Trophoblast cell (in vitro differentiated cells and primary cell): ENCODE results near the gene SLC37A1.
A peak's percentile ranks its signal among the peaks of the same experiment; 100 is the strongest.

Experiments used
- DNase-seq, 2 donors: peaks; one replicate each; pipeline ENCODE4 v3.0.0-alpha.2; 2016
- H2AFZ ChIP-seq: 2 replicates; pipeline ENCODE4 v1.6.1; 2013; ENCODE audit warnings: low read length, moderate library complexity, mild to moderate bottlenecking; ENCODE audit not compliant: insufficient read depth, poor library complexity
- H2AK5ac ChIP-seq: 2 replicates; pipeline ENCODE4 v1.6.1; 2013; ENCODE audit warnings: mild to moderate bottlenecking, low read length
- H2BK120ac ChIP-seq: 2 replicates; pipeline ENCODE4 v1.6.1; 2013; ENCODE audit warnings: low read length, mild to moderate bottlenecking, moderate library complexity; ENCODE audit not compliant: insufficient read depth, poor library complexity
- H2BK12ac ChIP-seq: 2 replicates; pipeline ENCODE4 v1.6.1; 2013; ENCODE audit warnings: mild to moderate bottlenecking, low read length, moderate library complexity
- H2BK5ac ChIP-seq: 2 replicates; pipeline ENCODE4 v1.6.1; 2013; ENCODE audit warnings: low read length, low read depth, moderate library complexity, mild to moderate bottlenecking; ENCODE audit not compliant: poor library complexity
- H3K14ac ChIP-seq: 2 replicates; pipeline ENCODE4 v1.6.1; 2013; ENCODE audit warnings: mild to moderate bottlenecking, low read length
- H3K18ac ChIP-seq: 2 replicates; pipeline ENCODE4 v1.6.1; 2013; ENCODE audit warnings: mild to moderate bottlenecking, low read length
- H3K23ac ChIP-seq: 2 replicates; pipeline ENCODE4 v1.6.1; 2013; ENCODE audit warnings: low read length
- H3K27ac ChIP-seq: 2 replicates; pipeline ENCODE4 v1.5.1; 2013; ENCODE audit warnings: low read depth, mild to moderate bottlenecking, inconsistent platforms, low read length, moderate library complexity
- H3K27me3 ChIP-seq: 2 replicates; pipeline ENCODE4 v1.6.1; 2013; ENCODE audit warnings: inconsistent platforms, mild to moderate bottlenecking, low read length, moderate library complexity; ENCODE audit not compliant: insufficient read depth
- H3K36me3 ChIP-seq, 2 experiments: 1 replicate in 1 of 2; 2 replicates in 1 of 2; pipeline ENCODE4 v1.6.1; 2013; ENCODE audit warnings: low read length in 2 of 2, mild to moderate bottlenecking in 2 of 2, moderate library complexity in 1 of 2; ENCODE audit not compliant: insufficient read depth in 2 of 2, control insufficient read depth in 1 of 2
- H3K4ac ChIP-seq: 2 replicates; pipeline ENCODE4 v1.6.1; 2013; ENCODE audit warnings: low read depth, mild to moderate bottlenecking, low read length, moderate library complexity
- H3K4me1 ChIP-seq, 2 experiments: 1 replicate in 1 of 2; 2 replicates in 1 of 2; pipeline ENCODE4 v1.6.1; 2013; ENCODE audit warnings: low read length in 2 of 2, mild to moderate bottlenecking in 2 of 2, moderate library complexity in 1 of 2; ENCODE audit not compliant: insufficient read depth in 2 of 2, control insufficient read depth in 1 of 2
- H3K4me2 ChIP-seq: 2 replicates; pipeline ENCODE4 v1.6.1; 2013; ENCODE audit warnings: inconsistent platforms, mild to moderate bottlenecking, low read length, moderate library complexity
- H3K4me3 ChIP-seq: 2 replicates; pipeline ENCODE4 v1.5.1; 2013; ENCODE audit warnings: mild to moderate bottlenecking, low read depth, low read length, inconsistent platforms
- H3K79me1 ChIP-seq: one replicate; pipeline ENCODE4 v1.6.1; 2013; ENCODE audit warnings: low read length
- H3K79me2 ChIP-seq: 2 replicates; pipeline ENCODE4 v1.6.1; 2013; ENCODE audit warnings: low read length, mild to moderate bottlenecking; ENCODE audit not compliant: control insufficient read depth, insufficient read depth, poor library complexity
- H3K9ac ChIP-seq: 2 replicates; pipeline ENCODE4 v1.6.1; 2013; ENCODE audit warnings: mild to moderate bottlenecking, low read length
- H3K9me3 ChIP-seq: 2 replicates; pipeline ENCODE4 v1.6.1; 2013; ENCODE audit warnings: low read depth, mild to moderate bottlenecking, control low read depth, inconsistent platforms, low read length; ENCODE audit not compliant: insufficient read depth
- H4K12ac ChIP-seq: 2 replicates; pipeline ENCODE4 v1.6.1; 2013; ENCODE audit warnings: low read depth, mild to moderate bottlenecking, low read length, moderate library complexity
- H4K8ac ChIP-seq: 2 replicates; pipeline ENCODE4 v1.6.1; 2013; ENCODE audit warnings: low read depth, mild to moderate bottlenecking, low read length, moderate library complexity
- H4K91ac ChIP-seq: one replicate; pipeline ENCODE4 v1.6.1; 2013; ENCODE audit warnings: low read depth, mild to moderate bottlenecking, low read length, moderate library complexity
- WGBS: extraction: QIAGEN DNeasy Blood & Tissue Kit; methylation state at CpG from one replicate; pipeline ENCODE4 v1.1.7; 2013; ENCODE audit warnings: missing lambda C conversion rate; ENCODE audit not compliant: insufficient read length, insufficient coverage; ENCODE audit errors: extremely low coverage; 5-methylcytosine and 5-hydroxymethylcytosine counted together

Gene SLC37A1

GRCh38 chr21:42590431-42591131 is 76.9 kb downstream of the SLC37A1 start:
- no peak overlapping the region for H4K91ac ChIP-seq
- H3K4me3 ChIP-seq = peak overlapping the region; percentile 11
- no peak overlapping the region for H3K9ac ChIP-seq
- peaks cover 2% of the 10 kb centered on the region for H3K79me1 ChIP-seq
- H2BK12ac ChIP-seq = no peak overlapping the region
- peaks cover 0 to 2% of the 10 kb centered on the region in 2 experiments for H3K36me3 ChIP-seq
- no peaks in the 10 kb centered on the region for H3K27me3 ChIP-seq
- H3K14ac ChIP-seq = no peak overlapping the region
- H3K4ac ChIP-seq = no peak overlapping the region
- H3K23ac ChIP-seq = no peak overlapping the region
- no peak overlapping the region for H2AFZ ChIP-seq
- no peak overlapping the region for H3K27ac ChIP-seq
- no peaks in the 10 kb centered on the region for H3K79me2 ChIP-seq
- no peak overlapping the region for H4K12ac ChIP-seq
- DNase-seq = no peak
- H3K18ac ChIP-seq = no peak overlapping the region
- no peak overlapping the region for H3K4me2 ChIP-seq
- no peak overlapping the region for H2AK5ac ChIP-seq
- no peak overlapping the region for H2BK120ac ChIP-seq
- peaks cover 6% of the 10 kb centered on the region for H3K9me3 ChIP-seq
- H4K8ac ChIP-seq = no peak overlapping the region
- peaks cover 0 to 5% of the 10 kb centered on the region in 2 experiments for H3K4me1 ChIP-seq
- no CpG with 5 or more reads among the region's 20 CpGs for WGBS
- H2BK5ac ChIP-seq = no peak overlapping the region

GRCh38 chr21:42591170-42591869 is 77.7 kb downstream of the SLC37A1 start:
- no CpG with 5 or more reads among the region's 18 CpGs for WGBS
- Histone ChIP-seq H3K4me2 (no peak overlapping the region), H3K23ac (no peak overlapping the region), H2AFZ (no peak overlapping the region), H3K4me1 (peaks cover 0 to 5% of the 10 kb centered on the region in 2 experiments), H4K12ac (no peak overlapping the region), H3K79me1 (peaks cover 2% of the 10 kb centered on the region), H2BK5ac (no peak overlapping the region), H3K9me3 (peaks cover 6% of the 10 kb centered on the region), H3K27ac (no peak overlapping the region), H3K14ac (no peak overlapping the region), H3K18ac (no peak overlapping the region), H3K9ac (no peak overlapping the region), H3K27me3 (no peaks in the 10 kb centered on the region), H2BK120ac (no peak overlapping the region), H3K4ac (no peak overlapping the region), H2BK12ac (no peak overlapping the region), H4K8ac (no peak overlapping the region), H2AK5ac (no peak overlapping the region), H3K4me3 (peak overlapping the region; percentile 62), H4K91ac (no peak overlapping the region), H3K79me2 (no peaks in the 10 kb centered on the region), H3K36me3 (peaks cover 0 to 2% of the 10 kb centered on the region in 2 experiments)
- DNase-seq = no peak

GRCh38 chr21:42592156-42592820 is 78.6 kb downstream of the SLC37A1 start:
- Histone ChIP-seq H4K12ac (no peak overlapping the region), H4K8ac (no peak overlapping the region), H3K9me3 (peaks cover 6% of the 10 kb centered on the region), H3K9ac (no peak overlapping the region), H2BK5ac (no peak overlapping the region), H2AK5ac (no peak overlapping the region), H3K27me3 (no peaks in the 10 kb centered on the region), H3K27ac (no peak overlapping the region), H2BK12ac (no peak overlapping the region), H2AFZ (no peak overlapping the region), H3K36me3 (peaks cover 0 to 2% of the 10 kb centered on the region in 2 experiments), H3K18ac (no peak overlapping the region), H3K79me1 (peaks cover 2% of the 10 kb centered on the region), H3K14ac (no peak overlapping the region), H3K4me2 (no peak overlapping the region), H3K4me1 (peaks cover 0 to 5% of the 10 kb centered on the region in 2 experiments), H3K4me3 (no peak overlapping the region), H2BK120ac (no peak overlapping the region), H3K79me2 (no peaks in the 10 kb centered on the region), H3K4ac (no peak overlapping the region), H3K23ac (no peak overlapping the region), H4K91ac (no peak overlapping the region)
- DNase-seq = no peak
- WGBS = no CpG with 5 or more reads among the region's 19 CpGs

GRCh38 chr21:42593007-42593814 is 79.6 kb downstream of the SLC37A1 start:
- H3K9me3 ChIP-seq = peaks cover 8% of the 10 kb centered on the region
- peak overlapping the region; percentile 70 for H2BK12ac ChIP-seq
- H4K8ac ChIP-seq = no peak overlapping the region
- no peak overlapping the region for H3K27ac ChIP-seq
- peak overlapping the region; percentile 89 for H4K12ac ChIP-seq
- WGBS = no CpG with 5 or more reads among the region's 33 CpGs
- DNase-seq = peak; percentile 33 to 57
- no peak overlapping the region for H3K4ac ChIP-seq
- H3K14ac ChIP-seq = peak overlapping the region; percentile 59
- no peak overlapping the region for H2BK120ac ChIP-seq
- H2AK5ac ChIP-seq = peak overlapping the region; percentile 61
- peaks cover 0 to 2% of the 10 kb centered on the region in 2 experiments for H3K36me3 ChIP-seq
- no peaks in the 10 kb centered on the region for H3K27me3 ChIP-seq
- peak overlapping the region; percentile 62 for H2AFZ ChIP-seq
- H3K4me2 ChIP-seq = peak overlapping the region; percentile 34
- peak overlapping the region; percentile 39 for H4K91ac ChIP-seq
- peaks cover 0 to 5% of the 10 kb centered on the region in 2 experiments for H3K4me1 ChIP-seq
- H3K79me2 ChIP-seq = no peaks in the 10 kb centered on the region
- no peak overlapping the region for H3K23ac ChIP-seq
- H3K18ac ChIP-seq = no peak overlapping the region
- H3K9ac ChIP-seq = no peak overlapping the region
- no peak overlapping the region for H2BK5ac ChIP-seq
- H3K4me3 ChIP-seq = no peak overlapping the region
- H3K79me1 ChIP-seq = peaks cover 2% of the 10 kb centered on the region
